SU-DHL-6 (cell line): ENCODE measurements around the gene PACS2.
A peak's percentile ranks its signal among the peaks of the same experiment; 100 is the strongest.

Experiments
- CTCF ChIP-seq: fragments of 200-600 bp; sonication (generic); IDR thresholded peaks from one replicate; pipeline ENCODE4 v1.5.1; 2017; ENCODE audit warnings: antibody characterized with exemption, mild to moderate bottlenecking, low read length, moderate library complexity; ENCODE audit not compliant: insufficient read depth, poor library complexity, severe bottlenecking
- EZH2phosphoT487 ChIP-seq: fragments of 200-600 bp; sonication (generic), shearing (Covaris generic); conservative IDR thresholded peaks from 2 replicates; pipeline ENCODE4 v1.6.1; 2018; ENCODE audit warnings: mild to moderate bottlenecking, antibody characterized with exemption, low read length, moderate library complexity, mixed read lengths

- TF ChIP-seq CTCF (peak; percentile 40), EZH2phosphoT487 (no peak)
These were observed 62.2 kb downstream of the PACS2 start for GRCh38 chr14:105376521-105377440.
